LHCN-M2 (cell line): Measurements from ENCODE around the gene ITPKC. TPM values are rescaled to one million over a fixed set of nuclear protein-coding genes. Genes with fewer than 3 reads are reported as not detected.
"Not testable (repeated sequence)": the region's sequence is repeated elsewhere in the genome, so short reads cannot be mapped to it uniquely, and the experiment has no call there.

Experiments used
- DNase-seq: peaks from one replicate; pipeline ENCODE4 v3.0.0-alpha.2; 2012; ENCODE audit warnings: low read depth
- total RNA-seq: library from RNA; depleted of rRNA; stranded (reverse); fragments of >200 nt; gene quantifications from 2 replicates; pipeline ENCODE4 v1.2.3, GENCODE V29; 2014

ITPKC gene
- total RNA-seq, 1 experiment from 2014 or later: 11.1 TPM

DNA sequence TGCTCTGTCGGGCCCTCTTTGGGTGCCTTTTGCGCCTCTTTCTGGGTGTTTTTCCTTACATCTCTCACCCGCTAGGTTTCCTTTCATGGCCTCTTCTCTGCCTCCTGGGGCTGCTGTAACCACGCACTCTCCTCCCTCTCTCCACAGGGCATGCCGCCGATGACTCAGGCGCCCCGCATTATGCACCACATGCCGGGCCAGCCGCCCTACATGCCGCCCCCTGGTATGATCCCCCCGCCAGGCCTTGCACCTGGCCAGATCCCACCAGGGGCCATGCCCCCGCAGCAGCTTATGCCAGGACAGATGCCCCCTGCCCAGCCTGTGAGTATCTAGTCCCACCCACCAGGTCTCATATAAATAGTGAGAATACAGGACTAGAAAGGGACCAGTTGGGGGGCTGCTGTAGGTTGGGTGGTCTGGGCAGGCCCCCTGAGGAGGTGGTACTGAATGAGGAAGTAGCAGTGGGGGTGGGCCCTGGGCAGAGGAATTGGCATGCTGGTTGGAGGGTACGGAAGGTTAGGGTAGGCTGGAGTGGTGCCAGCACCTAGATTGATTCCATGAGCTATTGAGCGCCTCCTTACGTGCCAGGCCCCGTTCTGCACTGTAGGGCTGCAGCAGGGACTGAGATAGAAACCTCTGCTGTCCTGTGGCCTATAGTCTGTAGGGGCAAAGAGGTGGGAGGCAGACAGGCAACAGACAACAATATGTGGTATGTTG, 46.0 kb downstream of the ITPKC start:
- no peak for DNase-seq

DNA sequence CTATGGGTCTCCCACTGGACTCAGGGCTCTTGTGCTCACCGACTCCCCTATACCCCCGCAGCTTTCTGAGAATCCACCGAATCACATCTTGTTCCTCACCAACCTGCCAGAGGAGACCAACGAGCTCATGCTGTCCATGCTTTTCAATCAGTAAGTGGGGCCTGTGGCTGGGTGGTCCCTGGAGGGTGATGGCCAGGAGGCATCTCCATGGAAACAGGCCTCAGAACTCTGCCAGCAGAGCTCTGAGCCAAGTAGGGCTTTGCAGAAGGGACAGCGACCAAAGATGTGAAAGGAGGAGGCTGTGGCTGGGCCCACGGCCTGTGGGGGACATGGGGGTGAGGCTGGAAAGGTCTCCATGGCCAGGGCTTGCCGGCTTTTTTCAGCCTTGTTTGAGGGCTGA, 46.6 kb downstream of the ITPKC start:
- DNase-seq: no peak

DNA sequence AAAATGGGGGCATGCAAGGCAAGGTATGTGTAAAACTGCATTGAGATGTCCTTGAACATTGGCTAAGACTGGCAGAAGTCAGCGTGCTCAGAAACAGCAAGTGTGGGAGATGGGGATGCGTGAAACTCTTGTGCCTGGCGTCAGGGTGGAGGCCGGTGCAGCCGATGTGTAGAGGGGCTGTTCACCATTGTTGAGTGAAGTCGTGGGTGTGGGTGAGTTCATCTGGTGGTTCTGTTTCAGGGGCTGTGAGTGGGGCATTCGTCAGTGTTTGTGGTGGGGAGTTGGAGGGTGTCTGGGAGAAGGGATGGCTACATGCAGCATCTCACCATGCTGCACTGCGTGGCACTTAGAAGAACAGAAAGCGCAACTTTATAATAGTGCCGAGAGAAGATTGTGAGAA, 47.1 kb downstream of the ITPKC start:
- DNase-seq: no peak

DNA sequence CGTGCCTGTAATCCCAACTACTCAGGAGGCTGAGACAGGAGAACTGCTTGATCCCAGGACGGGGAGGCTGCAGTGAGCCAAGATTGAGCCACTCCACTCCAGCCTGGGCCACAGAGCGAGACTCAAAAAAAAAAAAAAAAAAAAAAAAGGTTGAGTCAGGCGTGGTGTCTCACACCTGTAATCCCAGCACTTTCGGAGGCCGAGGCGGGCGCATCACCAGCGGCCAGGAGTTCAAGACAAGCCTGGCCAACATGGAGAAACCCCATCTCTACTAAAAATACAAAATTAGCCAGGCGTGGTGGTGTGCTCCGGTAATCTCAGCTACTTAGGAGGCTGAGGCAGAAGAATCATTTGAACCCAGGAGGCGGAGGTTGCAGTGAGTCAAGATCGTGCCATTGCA, 49.5 kb downstream of the ITPKC start:
- DNase-seq: not testable (repeated sequence)

DNA sequence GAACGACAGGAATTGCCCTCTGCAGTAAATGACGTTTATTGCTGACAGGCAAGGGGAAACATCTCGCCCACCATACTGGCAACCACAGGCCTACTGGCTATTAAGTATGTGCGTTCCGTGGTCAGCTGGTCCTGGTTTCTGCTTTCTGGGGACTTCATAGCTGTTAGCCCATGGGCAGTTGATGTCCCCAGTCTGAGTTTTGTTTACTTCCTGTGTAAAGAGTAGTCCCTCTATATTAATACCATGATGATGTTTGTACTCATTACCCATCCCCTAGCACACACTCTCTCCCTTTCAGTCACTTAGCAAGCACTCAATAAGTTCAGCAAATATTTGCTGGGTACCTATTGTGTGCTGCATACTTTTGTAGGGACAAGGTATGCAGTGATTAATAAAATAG, 52.0 kb downstream of the ITPKC start:
- no peak for DNase-seq

DNA sequence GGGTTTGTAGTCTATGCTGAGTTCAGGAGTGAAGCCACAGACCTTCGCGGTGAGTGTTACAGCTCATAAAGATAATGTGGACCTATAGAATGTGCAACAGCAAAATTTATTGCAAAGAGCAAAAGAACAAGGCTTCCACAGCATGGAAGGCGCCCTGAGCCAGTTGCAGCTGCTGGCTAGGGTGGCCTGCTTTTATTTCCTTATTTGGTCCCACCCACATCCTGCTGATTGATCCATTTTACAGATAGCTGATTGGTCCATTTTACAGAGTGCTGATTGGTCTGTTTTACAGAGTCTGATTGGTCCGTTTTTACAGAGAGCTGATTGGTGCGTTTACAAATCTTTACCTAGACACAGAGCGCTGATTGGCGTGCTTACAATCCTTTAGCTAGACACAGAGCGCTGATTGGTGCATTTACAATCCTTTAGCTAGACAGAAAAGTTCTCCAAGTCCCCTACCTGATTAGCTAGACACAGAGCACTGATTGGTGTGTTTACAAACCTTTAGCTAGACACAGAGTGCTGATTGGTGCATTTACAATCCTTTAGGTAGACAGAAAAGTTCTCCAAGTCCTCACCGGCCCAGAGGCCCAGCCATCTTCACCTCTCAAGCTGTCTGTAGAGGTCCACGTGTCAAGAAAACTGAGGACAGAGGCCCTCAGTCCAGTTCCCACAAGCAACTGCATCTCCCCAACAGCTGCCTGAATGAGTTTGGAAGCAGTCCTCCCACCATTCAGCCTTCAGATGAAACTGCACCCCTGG, 54.4 kb downstream of the ITPKC start:
- DNase-seq: peak; percentile 26

DNA sequence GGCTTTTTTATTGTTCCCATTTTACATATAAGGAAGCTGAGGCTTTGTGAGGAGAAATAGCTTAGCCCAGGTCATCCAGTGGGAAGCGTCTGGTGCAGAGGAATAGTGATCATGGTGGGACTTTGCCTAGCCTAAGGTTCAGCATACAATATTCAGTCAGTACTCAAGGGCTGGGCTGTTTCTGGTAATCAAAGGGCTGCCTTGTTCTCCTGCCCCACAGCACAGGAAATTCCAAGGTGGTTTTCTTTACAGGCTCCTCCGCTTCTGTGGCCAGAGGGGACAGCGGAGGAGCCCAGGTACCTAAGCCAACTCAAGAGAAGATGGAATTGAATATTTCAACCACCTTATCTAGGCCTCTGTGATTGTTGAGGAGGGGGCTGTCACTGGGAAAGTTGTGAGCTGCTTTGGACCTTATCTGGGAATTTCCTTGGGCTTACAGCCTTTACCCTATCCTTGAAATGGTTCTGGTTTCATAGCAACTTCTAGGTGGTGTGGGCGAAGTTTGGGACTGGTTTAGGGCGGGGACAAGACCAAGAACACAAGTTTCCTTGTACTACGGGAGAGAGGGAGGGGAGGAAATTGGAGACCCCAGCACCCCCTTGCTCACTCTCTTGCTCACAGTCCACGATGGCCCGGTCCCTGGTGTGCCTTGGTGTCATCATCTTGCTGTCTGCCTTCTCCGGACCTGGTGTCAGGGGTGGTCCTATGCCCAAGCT, 58.2 kb downstream of the ITPKC start, which contains the start of gene MIA:
MIA (plus strand) TSS at position 606 of the 716 bp plus-strand sequence; CDS start at position 628, 22 bp downstream.
- no peak for DNase-seq

DNA sequence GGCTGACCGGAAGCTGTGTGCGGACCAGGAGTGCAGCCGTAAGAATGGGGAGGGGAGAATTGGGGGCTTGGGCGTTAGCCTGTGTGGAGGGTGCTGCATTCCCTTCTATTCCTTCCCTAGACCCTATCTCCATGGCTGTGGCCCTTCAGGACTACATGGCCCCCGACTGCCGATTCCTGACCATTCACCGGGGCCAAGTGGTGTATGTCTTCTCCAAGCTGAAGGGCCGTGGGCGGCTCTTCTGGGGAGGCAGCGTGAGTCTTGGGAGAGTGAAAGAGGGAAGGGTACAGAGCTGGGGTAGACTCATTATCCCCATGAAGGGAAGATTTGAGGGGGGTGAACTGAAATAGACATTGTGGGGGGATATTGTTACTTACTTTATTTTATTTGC, 58.7 kb downstream of the ITPKC start:
- DNase-seq: no peak

DNA sequence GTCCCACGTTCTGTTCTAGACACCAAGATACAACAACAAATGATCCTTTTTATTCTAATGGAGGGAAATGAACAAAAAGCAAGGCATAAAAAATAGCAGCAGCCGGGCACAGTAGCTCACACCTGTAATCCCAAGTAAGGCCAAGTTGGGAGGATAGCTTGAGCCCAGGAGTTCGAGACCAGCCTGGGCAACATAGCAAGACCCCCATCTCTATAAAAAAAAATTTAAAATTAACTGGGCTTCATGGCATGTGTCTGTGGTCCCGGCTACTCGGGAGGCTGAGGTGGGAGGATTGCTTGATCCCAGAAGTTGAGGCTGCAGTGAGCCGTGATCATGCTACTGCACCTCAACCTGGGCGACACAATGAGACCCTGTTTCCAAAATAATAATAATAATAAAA, 59.5 kb downstream of the ITPKC start:
- DNase-seq: no peak

DNA sequence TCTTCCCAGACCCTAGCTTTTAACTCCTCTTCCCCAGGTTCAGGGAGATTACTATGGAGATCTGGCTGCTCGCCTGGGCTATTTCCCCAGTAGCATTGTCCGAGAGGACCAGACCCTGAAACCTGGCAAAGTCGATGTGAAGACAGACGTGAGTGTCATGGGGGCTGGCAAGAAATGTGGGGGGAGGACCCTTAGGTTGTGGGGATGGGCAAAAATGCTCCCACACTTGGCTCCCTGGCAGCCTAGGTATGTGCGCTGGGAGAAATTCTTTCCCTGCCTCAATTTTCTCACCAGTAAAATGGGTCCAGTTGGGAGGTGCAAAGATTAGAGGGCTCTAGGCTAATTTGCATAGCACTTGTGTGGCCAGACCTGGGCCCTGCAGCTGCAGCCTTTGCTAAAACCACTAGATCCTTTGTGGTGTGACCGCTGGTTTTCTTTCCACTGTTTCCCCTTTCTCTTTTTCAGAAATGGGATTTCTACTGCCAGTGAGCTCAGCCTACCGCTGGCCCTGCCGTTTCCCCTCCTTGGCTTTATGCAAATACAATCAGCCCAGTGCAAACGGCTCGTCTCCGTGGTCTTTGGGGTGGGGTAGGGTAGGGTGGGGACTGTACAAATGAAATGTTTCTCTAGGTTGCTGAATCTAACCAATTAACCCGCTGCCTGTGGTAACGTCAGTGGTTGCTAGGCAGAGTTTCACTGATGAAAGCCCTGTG, 60.2 kb downstream of the ITPKC start:
- DNase-seq: peak; percentile 91

DNA sequence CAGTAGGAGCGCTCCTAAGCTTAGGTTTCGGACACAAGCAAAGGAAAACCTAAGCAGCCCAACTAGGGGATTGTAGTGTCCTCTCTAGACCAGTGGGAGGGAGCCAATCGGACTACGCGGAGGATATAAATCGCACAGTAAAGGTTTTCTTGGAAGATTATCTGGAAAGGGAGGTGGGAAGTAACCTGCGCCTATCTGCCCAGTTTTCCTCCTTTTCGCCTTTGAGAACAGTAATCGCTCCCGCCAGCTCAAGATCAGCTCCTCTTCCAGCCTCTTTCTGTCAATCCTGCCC, 60.7 kb downstream of the ITPKC start:
- no peak for DNase-seq

DNA sequence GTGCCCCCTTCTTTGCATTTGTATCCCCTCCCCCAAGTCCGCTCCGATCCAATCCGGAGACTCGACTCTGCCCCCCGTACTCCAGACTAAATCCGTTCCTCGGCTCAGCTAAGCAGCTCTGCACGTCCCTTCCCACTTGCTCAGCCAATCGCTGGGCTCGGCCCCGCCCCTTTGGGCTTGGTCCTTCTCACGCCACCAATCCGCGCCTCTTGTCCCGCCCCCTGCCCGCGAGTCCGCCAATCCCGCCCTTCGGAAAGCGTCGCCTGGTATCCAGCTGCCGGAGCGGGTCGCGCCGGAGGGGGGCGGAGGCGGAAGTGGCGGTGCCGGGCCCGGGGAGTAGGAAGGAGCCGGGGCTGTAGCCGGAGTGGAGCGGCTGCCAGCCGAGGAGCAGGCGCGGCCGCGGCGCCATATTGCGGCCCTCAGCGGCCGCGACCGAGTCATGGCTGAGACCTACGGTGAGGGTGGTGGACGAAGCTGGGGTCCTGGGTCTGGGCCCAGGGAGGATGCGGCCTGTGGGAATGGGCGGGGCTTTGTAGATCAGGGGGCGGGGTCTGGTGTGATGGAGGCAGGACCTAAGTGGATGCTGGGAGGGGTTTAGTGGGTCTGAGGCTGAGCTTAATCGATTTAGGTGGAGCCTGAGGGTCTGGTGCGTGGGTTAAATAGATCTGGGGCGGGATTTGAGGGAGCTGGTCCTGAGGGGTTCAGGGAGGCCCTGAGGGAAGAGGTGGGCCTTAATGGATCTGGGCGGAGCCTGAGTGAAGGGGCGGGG, 61.2 kb downstream of the ITPKC start, which contains the start of gene RAB4B:
RAB4B (plus strand) TSS at position 311 of the 769 bp plus-strand sequence; CDS start at position 440, 129 bp downstream.
- peak; percentile 99 for DNase-seq

DNA sequence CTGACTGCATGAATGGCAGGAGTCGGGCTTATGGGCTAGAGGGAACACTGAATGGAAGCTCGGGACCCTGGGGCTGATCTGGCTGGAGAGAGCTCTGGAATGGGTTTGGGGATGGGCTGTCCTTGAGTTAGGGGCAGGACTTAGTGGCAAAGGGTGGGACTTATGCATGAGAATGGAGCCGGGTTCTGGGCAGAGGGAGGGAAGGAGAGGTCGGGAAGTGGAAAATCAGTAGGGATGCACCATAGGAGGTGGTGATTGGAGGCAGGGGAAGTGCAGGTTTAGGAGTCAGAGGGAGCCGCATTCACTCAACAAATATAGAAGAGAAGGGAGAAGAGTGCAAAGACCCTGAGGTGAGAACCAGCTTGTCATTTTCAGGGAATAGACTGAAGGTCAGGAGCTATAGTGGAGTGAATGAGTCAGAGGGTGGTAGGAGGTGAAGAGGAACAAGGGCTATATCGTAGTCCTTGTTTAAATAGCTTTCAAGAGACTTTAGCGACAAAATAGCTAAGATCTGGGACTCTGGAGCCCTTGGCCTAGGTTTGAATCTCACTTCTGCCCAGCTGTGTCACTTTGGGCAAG, 61.9 kb downstream of the ITPKC start:
- peak; percentile 15 for DNase-seq

DNA sequence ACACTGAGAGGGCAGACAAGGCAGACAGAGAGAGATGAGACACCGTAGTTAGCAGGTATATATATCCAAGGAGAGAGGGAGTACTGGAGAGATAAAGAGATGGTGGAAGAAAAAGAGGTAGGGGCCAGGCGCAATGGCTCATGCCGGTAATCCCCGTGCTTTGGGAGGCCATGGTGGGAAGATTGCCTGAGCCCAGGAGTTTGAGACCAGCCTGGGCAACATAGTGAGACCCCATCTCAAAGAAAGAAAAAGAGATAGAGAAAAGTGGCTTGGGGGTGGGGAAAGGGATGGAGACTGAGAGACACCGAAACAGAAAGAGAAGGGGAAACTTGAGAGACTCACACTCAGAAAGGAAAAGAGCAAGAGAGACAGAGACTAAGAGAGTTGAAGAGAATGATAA, 63.7 kb downstream of the ITPKC start:
- DNase-seq: no peak

DNA sequence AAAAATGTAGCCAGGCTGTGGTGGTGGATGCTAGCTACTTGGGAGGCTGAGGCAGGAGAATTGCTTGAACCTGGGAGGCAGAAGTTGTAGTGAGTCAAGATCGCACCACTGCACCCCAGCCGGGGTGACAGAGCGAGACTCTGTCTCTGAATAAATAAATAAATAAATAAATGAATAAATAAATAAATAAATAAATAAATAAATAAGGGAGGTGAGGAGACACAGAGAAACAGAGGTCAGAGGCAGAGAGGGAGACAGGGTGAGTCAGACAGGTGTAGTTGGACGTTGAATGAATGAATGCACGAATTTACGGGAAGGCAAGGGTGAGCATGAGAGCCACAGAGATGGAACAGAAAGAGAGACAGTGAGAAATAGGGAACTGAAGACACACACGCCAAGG, 64.2 kb downstream of the ITPKC start:
- DNase-seq: no peak

DNA sequence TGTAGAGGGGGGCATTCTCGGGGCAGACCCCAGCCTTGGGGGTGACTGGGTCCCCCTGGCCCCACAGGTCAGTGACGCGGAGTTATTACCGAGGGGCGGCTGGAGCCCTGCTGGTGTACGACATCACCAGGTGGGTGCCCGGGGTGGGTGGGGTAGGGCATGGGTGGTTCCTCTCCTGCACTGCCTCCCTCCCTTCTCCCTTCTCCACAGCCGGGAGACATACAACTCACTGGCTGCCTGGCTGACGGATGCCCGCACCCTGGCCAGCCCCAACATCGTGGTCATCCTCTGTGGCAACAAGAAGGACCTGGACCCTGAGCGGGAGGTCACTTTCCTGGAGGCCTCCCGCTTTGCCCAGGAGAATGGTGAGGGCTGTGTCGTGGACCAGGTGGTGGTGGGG, 66.8 kb downstream of the ITPKC start:
- no peak for DNase-seq

DNA sequence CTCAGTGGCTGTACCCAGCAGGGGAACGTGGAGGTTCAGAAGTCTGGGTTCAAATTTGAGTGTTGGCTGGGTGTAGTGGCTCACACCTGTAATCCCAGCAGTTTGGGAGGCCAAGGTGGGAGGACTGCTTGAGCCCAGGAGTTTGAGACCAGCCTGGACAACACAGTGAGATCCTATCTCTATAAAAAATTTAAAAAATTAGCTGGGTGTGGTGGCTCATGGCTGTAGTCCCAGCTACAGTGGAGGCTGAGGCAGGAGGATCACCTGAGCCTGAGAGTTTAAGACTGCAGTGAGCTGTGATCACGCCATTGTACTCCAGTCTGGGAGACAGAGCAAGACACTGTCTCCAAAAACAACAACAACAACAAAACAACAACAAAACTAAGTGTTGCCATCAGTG, 67.2 kb downstream of the ITPKC start:
- DNase-seq: not testable (repeated sequence)

DNA sequence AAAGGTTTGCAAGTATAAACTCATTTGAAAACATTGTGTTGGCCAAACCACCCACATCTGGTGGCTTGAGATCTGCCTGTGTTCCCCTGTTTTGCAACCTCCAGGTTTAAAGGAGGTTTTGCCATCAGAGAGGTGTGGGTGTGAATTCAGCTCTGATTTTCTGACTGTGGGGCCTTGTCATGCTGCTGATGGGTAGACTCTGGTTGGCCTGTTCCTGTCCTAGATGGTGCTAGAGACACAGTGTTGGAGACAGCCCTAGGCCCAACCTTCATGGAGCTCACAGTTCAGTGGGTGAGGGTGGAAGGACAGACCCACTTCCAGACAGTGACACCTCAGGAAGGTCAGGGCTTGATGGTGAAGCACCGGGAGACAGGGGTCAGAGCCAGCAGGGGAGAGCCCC, 68.6 kb downstream of the ITPKC start:
- DNase-seq: no peak

DNA sequence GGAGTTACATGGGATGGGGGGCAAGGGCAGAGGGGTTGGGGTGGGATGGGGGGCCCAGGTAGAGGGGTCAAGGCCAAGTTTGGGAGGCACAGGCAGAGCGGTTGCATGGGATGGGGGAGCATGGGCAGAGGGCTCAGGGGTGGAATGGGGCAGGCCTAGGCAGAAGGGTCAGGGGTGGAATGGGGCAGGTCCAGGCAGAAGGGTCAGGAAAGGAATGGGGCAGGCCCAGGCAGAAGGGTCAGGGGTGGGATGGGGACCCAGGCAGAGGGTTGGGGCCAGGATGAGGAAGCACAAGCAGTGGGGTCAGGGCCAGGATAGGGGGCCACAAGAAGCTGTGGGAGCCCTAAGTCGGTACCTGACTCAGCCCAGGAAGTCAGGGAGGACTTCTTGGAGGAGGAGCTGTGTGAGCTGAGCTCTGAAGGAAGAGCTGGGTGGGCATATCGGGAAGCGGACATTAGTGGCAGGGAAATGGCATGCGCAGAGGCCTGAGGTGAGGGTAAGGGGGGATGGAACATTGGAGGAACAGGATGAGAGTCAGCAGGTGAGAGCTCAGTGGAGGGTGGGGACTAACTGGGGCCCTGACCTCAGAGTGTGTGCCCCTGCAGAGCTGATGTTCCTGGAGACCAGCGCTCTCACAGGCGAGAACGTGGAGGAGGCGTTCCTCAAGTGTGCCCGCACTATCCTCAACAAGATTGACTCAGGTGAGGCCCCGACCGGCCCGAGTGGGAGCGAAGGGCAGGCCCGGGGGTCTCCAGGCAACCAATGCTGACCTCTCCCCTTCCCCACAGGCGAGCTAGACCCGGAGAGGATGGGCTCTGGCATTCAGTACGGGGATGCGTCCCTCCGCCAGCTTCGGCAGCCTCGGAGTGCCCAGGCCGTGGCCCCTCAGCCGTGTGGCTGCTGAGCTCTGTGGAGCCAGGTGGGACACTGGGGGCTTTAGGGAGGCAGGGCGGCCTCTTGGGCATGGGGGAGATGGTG, 69.4 kb downstream of the ITPKC start:
- DNase-seq: no peak
